Testis (tissue), 2 donors: ENCODE data around the gene LMO2.

Source experiments
- CTCF ChIP-seq, 3 experiments: fragments of 450-650 bp in 2 of 3; fragments of 200-600 bp in 1 of 3; sonication (generic) in 1 of 3; IDR thresholded peaks; one replicate each; pipeline ENCODE4 v1.5.1; 2016 to 2019; ENCODE audit warnings: antibody characterized with exemption in 3 of 3, mild to moderate bottlenecking in 2 of 3, moderate library complexity in 1 of 3
- POLR2A ChIP-seq: fragments of 450-650 bp; IDR thresholded peaks from one replicate; pipeline ENCODE4 v1.6.1; 2017; ENCODE audit warnings: antibody characterized with exemption, mild to moderate bottlenecking, moderate library complexity

DNA sequence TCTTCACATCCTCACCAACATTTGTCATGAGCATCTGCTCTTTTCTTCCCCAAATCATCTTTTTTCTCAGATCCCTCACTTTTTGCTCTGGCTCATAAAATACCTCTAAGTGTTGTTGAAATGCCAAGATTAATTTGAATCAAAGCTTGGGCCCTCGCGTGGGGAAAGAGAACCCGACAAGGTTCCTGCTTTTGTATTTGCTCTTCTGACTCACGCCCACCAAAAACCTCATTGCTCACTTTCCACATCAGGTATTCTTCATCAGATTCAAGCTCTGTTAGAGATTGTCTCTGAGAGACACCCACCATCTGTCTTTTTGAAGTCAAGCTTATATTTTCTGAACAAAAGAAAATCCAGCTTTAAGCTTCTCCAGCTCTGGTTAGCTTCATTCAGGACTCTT, 64.7 kb downstream of the LMO2 start:
- TF ChIP-seq CTCF (IDR thresholded peaks at IDR 0.05) = no peak
- no peak for TF ChIP-seq POLR2A
